IgD-negative memory B cell (primary cell): ENCODE measurements around the gene CDK14. TPM values are rescaled to one million over a fixed set of nuclear protein-coding genes. Genes with fewer than 3 reads are reported as not detected.
"Not testable (repeated sequence)": the region's sequence is repeated elsewhere in the genome, so short reads cannot be mapped to it uniquely, and the experiment has no call there.

Experiments used
- H3K27ac Mint-ChIP-seq, 3 donors: one replicate each; pipeline ENCODE4 v1.8.0; 2020 to 2022; ENCODE audit warnings: mild to moderate bottlenecking in 3 of 3, mixed read lengths in 3 of 3, moderate library complexity in 1 of 3
- H3K27me3 Mint-ChIP-seq: one replicate; pipeline ENCODE4 v1.8.0; 2021; ENCODE audit warnings: mixed read lengths
- H3K36me3 Mint-ChIP-seq: one replicate; pipeline ENCODE4 v1.8.0; 2020; ENCODE audit warnings: mild to moderate bottlenecking, mixed read lengths
- H3K4me1 Mint-ChIP-seq, 3 donors: one replicate each; pipeline ENCODE4 v1.8.0; 2020 to 2022; ENCODE audit warnings: mixed read lengths in 3 of 3, mild to moderate bottlenecking in 1 of 3
- H3K4me3 Mint-ChIP-seq, 4 donors: one replicate each; pipeline ENCODE4 v1.8.0; 2020 to 2022; ENCODE audit warnings: mild to moderate bottlenecking in 4 of 4, mixed read lengths in 4 of 4, moderate library complexity in 3 of 4
- H3K9me3 Mint-ChIP-seq, 3 donors: one replicate each; pipeline ENCODE4 v1.8.0; 2020 to 2021; ENCODE audit warnings: mixed read lengths in 3 of 3, mild to moderate bottlenecking in 1 of 3
- polyA plus RNA-seq: library from polyadenylated mRNA; unstranded; fragments of 300-500 nt; fragmentation: Illumina TruSeq; gene quantifications from one replicate; pipeline ENCODE4 v1.2.3, GENCODE V29; 2021

CDK14 gene
- polyA plus RNA-seq, 1 donor from 2014 or later = 53.0 TPM

- not testable (repeated sequence) for H3K9me3 Mint-ChIP-seq, H3K4me1 Mint-ChIP-seq, H3K4me3 Mint-ChIP-seq, H3K27ac Mint-ChIP-seq, H3K27me3 Mint-ChIP-seq, H3K36me3 Mint-ChIP-seq
Observed at GRCh38 chr7:91173265-91173664, 577.1 kb downstream of the CDK14 start.

DNA sequence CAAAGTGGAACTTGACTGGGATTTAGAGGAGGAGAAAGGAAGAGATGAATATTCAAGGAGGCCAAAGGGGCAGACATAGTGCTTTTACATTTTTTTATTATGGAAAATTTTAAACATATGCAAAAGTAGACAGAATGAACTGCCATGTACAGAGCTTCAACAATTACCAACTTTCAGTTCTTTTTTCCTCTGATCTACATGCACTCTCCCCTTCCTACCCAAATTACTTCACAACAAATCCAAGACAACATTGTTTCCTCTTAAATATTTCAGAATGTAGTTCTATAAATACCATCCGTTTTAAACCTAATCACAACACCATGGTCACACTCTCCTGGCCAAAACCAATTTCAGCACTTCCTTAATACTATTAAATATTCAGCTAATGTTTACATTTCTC is 584.6 kb downstream of the CDK14 start:
- no peaks in the 10 kb centered on the region for H3K27me3 Mint-ChIP-seq
- no peak overlapping the region for H3K27ac Mint-ChIP-seq
- H3K9me3 Mint-ChIP-seq = no peaks in the 10 kb centered on the region
- H3K4me3 Mint-ChIP-seq = no peak overlapping the region
- H3K4me1 Mint-ChIP-seq = peaks cover 2 to 7% (median 6%) of the 10 kb centered on the region in 3 donors
- H3K36me3 Mint-ChIP-seq = no peaks in the 10 kb centered on the region

DNA sequence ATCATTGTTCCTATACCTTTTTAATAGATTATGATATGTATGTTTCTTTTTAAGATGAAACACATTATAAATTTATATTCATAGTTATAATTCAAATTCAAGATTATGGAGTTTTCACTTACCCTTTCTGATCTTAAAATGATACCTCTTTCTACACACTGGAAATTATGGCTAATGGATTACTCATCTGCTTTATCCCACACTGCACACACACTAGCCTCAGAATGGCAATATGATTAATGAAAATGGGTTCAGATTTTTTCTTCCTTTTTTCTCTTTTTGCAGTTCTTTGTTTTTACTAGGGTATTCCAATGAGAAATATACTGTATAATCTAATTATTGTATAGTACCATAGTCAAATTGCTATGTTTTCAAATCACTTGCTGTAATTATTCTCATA is 585.8 kb downstream of the CDK14 start:
- H3K4me3 Mint-ChIP-seq = no peak overlapping the region
- no peaks in the 10 kb centered on the region for H3K27me3 Mint-ChIP-seq
- no peaks in the 10 kb centered on the region for H3K9me3 Mint-ChIP-seq
- H3K27ac Mint-ChIP-seq = no peak overlapping the region
- H3K4me1 Mint-ChIP-seq = peaks cover 2 to 7% (median 6%) of the 10 kb centered on the region in 3 donors
- peaks cover 3% of the 10 kb centered on the region for H3K36me3 Mint-ChIP-seq

DNA sequence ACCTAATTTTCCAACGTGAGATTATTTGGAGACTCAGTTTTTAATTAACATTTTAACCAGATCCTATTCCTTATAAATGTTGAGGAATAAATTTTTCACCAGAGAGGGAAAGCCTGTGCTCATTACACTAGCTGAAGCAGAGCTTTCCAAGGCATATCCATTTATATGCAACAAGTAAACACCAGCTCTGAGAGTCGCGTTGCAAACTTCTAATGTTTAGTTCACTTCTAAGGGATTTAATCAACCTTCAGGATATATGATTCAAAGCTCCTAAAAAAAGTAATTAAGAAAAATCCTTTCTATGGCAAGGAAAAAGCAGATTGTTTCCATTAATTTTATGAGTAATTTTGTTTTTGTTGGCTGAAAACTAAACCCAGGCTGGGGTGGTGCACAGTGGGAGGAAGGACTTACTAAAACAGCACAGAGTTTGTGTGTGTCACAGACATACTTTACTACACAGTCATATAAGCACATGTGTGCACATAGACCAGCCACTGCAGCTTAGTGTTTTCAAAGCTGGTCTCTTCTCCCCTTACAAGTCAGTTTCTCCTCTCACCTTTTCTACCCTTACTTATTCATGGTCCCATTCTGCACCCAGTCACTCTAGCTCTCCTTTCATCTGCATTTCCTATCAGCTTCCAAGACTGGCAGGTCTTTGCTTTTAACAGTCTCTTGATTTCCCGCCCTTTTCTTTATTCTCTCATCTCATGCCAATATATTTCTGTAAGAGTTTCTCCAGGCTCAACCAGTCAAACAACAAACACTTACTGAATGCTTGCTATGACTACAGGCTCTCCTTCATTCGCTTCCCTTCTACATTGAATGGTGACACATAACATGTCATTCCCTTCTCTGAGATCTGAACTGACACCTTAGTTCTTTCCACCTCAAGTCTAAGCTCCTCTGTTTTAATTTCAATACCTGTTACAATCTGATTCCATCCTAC is 587.0 kb downstream of the CDK14 start:
- Mint-ChIP-seq H3K27me3 (no peaks in the 10 kb centered on the region), H3K36me3 (peaks cover 3% of the 10 kb centered on the region), H3K4me1 (peaks cover 2 to 9% (median 6%) of the 10 kb centered on the region in 3 donors), H3K4me3 (no peak overlapping the region), H3K27ac (no peak overlapping the region), H3K9me3 (no peaks in the 10 kb centered on the region)

DNA sequence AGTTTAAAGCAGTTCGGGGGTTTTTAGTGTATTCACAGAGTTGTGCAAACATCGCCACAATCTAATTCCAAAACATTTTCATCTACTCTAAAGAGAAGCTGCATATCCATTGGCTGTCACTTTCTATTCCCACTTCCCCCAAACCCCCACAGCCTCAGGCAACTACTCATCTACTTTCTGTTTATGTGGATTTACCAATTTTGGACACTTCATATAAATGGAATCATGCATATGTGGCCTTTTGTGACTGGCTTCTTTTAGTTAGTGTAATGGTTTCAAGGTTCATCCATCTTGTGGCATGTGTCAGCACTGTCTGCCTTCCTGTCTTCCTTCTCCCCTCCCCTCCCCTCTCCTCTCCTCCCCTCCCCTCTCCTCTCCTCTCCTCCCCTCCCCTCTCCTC is 589.6 kb downstream of the CDK14 start:
- no peak overlapping the region for H3K4me3 Mint-ChIP-seq
- no peak overlapping the region for H3K27ac Mint-ChIP-seq
- H3K4me1 Mint-ChIP-seq = peaks cover 2 to 12% (median 6%) of the 10 kb centered on the region in 3 donors
- peaks cover 6% of the 10 kb centered on the region for H3K36me3 Mint-ChIP-seq
- no peaks in the 10 kb centered on the region for H3K9me3 Mint-ChIP-seq
- H3K27me3 Mint-ChIP-seq = no peaks in the 10 kb centered on the region

DNA sequence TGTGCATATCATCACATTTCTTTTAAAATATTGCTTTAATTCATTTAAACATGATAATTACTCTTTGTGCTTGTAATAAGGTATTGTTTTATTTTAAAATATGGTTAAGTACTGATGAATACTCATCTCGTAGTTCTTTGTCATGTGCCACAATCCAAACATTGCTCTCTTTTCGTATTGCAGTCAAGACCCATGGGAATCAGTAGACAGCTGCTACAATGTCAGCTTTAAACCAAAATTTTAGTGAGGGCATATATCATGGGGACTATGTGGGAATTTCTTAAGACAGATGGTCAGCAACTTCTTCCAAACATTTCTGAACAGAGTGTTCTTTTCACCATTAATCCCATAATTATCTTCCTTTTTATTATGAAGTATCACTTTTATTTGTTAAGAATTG is 590.9 kb downstream of the CDK14 start:
- no peaks in the 10 kb centered on the region for H3K27me3 Mint-ChIP-seq
- H3K4me1 Mint-ChIP-seq = peaks cover 3 to 7% (median 4%) of the 10 kb centered on the region in 3 donors
- H3K4me3 Mint-ChIP-seq = no peak overlapping the region
- H3K27ac Mint-ChIP-seq = no peak overlapping the region
- peaks cover 7% of the 10 kb centered on the region for H3K36me3 Mint-ChIP-seq
- H3K9me3 Mint-ChIP-seq = no peaks in the 10 kb centered on the region

DNA sequence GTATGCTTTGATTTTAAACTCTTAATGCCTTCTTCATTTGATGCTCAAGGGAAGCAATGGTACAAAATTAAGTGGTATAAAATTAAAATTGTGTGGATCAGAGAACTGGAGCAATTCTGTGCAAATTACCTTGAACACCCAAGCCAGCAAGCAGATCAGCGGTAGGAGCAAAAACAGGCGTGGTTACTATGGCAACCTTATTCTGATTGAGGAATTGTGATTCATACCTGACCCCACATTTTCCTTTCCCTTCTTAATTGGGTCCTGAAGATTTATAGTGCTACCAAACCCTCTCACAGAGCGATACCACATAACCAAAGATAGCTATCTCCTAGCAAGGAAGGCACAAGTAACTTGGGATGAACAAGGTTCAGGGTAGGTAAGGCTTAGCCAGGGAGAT is 595.6 kb downstream of the CDK14 start:
- Mint-ChIP-seq H3K9me3 (no peaks in the 10 kb centered on the region), H3K27me3 (no peaks in the 10 kb centered on the region), H3K36me3 (peaks cover 5% of the 10 kb centered on the region), H3K4me3 (no peak overlapping the region), H3K27ac (peak overlapping the region in 2 of 3 donors; percentile 20 to 76), H3K4me1 (peaks cover 1 to 14% (median 3%) of the 10 kb centered on the region in 3 donors)

- no peaks in the 10 kb centered on the region for H3K9me3 Mint-ChIP-seq
- peaks cover 5% of the 10 kb centered on the region for H3K36me3 Mint-ChIP-seq
- H3K4me1 Mint-ChIP-seq = peaks cover 1 to 14% (median 2%) of the 10 kb centered on the region in 3 donors
Observed at GRCh38 chr7:91193141-91193540, 597.0 kb downstream of the CDK14 start.

GRCh38 chr7:91194841-91195240 is 598.7 kb downstream of the CDK14 start:
- Mint-ChIP-seq H3K27ac (no peak overlapping the region), H3K4me3 (no peak overlapping the region), H3K36me3 (peaks cover 5% of the 10 kb centered on the region), H3K27me3 (no peaks in the 10 kb centered on the region), H3K9me3 (no peaks in the 10 kb centered on the region), H3K4me1 (peaks cover 1 to 8% (median 2%) of the 10 kb centered on the region in 3 donors)

More at GRCh38 chr7:91193141-91193540, 597.0 kb downstream of the CDK14 start:
- no peak overlapping the region for H3K4me3 Mint-ChIP-seq
- peak overlapping the region in 1 of 3 donors; percentile 14 for H3K27ac Mint-ChIP-seq
- no peaks in the 10 kb centered on the region for H3K27me3 Mint-ChIP-seq

- Mint-ChIP-seq H3K27me3 (no peaks in the 10 kb centered on the region), H3K27ac (no peak overlapping the region), H3K36me3 (peaks cover 2% of the 10 kb centered on the region), H3K4me1 (peaks cover 1 to 7% (median 2%) of the 10 kb centered on the region in 3 donors), H3K4me3 (no peak overlapping the region), H3K9me3 (no peaks in the 10 kb centered on the region)
Observed at GRCh38 chr7:91196058-91196457, 599.9 kb downstream of the CDK14 start.

DNA sequence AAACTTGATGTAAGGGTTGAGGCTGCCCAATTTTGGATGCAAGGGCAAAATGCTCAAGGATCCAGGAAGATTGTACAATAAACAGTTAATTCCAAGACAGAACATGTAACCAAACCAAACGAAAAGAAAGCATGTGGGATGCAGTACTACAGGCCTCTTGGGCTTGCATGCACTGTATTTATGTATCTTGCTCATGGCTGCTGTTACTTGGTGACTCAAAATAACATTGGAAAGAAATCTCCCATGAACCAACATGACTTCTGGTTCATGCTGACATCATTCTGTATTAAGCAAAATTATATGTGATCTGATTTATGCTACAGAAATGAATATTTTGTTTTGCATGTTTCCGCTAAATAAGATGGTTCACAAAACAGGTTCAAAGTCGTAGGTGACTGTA is 602.2 kb downstream of the CDK14 start:
- Mint-ChIP-seq H3K36me3 (peaks cover 5% of the 10 kb centered on the region), H3K9me3 (peaks cover 0 to 2% (median 0%) of the 10 kb centered on the region in 3 donors), H3K4me1 (peaks cover 0 to 7% (median 0%) of the 10 kb centered on the region in 3 donors), H3K4me3 (no peak overlapping the region), H3K27me3 (no peaks in the 10 kb centered on the region), H3K27ac (no peak overlapping the region)

DNA sequence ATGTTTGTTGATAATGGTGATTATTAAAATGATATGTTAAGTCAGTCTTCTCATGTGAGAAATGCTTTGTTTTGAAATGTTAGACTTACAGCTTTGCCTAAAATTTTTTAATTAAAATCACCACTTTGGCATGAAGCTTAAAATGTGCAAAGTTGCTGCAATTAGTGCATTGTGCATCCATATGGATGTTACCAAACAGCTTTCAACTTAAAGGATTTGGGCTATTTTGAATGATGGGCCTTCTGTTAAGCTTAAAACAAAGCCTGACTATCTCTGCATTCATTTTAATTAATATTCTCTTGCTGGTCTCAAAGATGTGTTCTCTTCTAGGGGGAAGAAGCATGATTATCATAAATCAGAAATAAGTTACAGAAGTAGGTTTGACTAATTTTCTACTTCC is 603.5 kb downstream of the CDK14 start:
- H3K36me3 Mint-ChIP-seq = peaks cover 10% of the 10 kb centered on the region

DNA sequence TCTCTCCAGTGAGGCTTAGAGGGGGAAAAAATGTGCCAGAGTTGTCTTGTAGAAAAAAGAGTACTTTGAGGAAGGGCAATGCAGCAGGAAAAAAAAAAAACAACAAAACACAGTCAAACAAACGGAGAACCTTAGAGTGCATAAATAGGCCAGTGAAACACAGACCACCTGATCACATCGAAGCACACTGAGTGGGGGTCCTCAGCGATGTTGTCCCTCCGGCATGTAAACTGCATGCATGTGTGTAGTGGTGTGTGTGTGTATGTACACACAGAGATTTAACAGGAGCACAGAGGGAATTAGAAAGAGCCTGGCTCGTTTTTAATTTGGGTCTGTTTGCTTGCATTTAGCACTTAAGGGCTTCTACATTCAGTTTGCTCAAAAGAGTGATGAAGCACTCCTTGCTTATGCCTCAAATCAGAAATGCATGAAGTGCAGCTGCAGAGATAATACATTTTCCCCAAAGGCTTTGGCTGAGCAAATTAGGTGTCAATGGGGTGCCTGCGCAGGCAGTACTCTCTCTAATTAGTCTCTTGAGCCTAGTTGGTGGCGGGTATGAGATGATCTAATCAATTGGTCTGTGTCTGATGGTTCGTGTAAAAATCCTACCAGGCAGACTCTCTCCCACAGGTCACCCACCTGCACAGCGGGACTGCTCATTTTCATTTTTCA is 605.5 kb downstream of the CDK14 start:
- Mint-ChIP-seq H3K27ac (no peak overlapping the region), H3K36me3 (peaks cover 12% of the 10 kb centered on the region), H3K4me3 (no peak overlapping the region), H3K4me1 (no peaks in the 10 kb centered on the region), H3K27me3 (no peaks in the 10 kb centered on the region), H3K9me3 (peaks cover 0 to 5% (median 0%) of the 10 kb centered on the region in 3 donors)

More for the DNA sequence above, 603.5 kb downstream of the CDK14 start:
- Mint-ChIP-seq H3K9me3 (peaks cover 0 to 5% (median 0%) of the 10 kb centered on the region in 3 donors), H3K27ac (peak overlapping the region in 1 of 3 donors; percentile 47), H3K4me1 (peaks cover 0 to 7% (median 0%) of the 10 kb centered on the region in 3 donors), H3K27me3 (no peaks in the 10 kb centered on the region), H3K4me3 (no peak overlapping the region)

DNA sequence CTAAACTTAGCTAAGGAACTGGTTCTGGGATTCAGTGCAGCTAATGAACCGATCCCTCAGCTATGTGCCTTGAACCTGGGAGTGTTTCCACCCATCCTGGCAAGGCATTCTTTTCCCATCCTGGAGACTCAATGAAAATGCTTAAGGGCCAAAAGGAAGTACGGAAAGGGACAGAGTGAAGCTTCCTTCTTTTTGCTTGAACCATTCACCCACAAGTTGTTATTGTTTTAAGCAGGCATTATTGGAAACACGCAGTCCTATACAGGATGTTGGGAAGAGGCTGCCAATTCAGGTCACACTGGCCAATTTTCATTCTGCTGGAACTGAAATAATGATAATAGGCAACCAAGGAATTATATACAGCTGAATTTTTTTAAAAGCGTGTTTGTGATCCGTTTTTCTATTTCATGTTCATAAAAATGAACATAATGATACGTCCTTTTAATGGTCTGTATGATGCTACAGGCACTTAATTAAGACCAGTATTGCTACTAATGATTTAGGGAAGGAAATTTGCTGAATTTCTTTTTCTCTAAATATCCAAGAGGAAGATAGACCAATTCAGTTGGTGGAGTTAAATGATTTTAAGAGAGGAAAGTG is 610.3 kb downstream of the CDK14 start:
- Mint-ChIP-seq H3K4me1 (peaks cover 0 to under 1% (median 0%) of the 10 kb centered on the region in 3 donors), H3K27ac (no peak overlapping the region), H3K9me3 (peaks cover 0 to 3% (median 2%) of the 10 kb centered on the region in 3 donors), H3K36me3 (peaks cover 34% of the 10 kb centered on the region), H3K4me3 (no peak overlapping the region), H3K27me3 (no peaks in the 10 kb centered on the region)

DNA sequence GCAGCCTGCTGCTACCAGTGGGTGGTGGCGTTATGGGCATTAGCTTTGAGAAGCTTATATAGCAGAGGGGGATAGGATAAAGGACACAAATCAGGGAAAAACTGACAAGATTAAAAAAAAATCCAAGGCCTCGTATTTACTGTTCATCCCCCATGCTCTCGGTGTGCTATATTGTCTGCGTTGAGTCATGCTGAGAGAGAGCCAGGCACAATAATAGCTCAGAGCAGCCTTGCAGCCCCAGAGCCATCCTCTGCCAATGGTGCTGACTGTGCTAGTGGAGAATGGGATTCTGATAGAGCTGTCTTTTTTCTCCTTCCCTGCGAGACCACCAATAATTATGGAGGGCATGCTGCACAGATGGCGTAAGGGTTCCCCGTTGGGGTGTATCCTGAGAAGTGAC is 616.5 kb downstream of the CDK14 start:
- no peak overlapping the region for H3K4me3 Mint-ChIP-seq
- peaks cover 0 to 4% (median 0%) of the 10 kb centered on the region in 3 donors for H3K4me1 Mint-ChIP-seq
- H3K27ac Mint-ChIP-seq = peak overlapping the region in 1 of 3 donors; percentile 84
- H3K36me3 Mint-ChIP-seq = peaks cover 19% of the 10 kb centered on the region
- peaks cover 0 to 18% (median 0%) of the 10 kb centered on the region in 3 donors for H3K9me3 Mint-ChIP-seq
- no peaks in the 10 kb centered on the region for H3K27me3 Mint-ChIP-seq
